ENCODE measurements around the gene DBR1.

The DBR1 gene

DNA sequence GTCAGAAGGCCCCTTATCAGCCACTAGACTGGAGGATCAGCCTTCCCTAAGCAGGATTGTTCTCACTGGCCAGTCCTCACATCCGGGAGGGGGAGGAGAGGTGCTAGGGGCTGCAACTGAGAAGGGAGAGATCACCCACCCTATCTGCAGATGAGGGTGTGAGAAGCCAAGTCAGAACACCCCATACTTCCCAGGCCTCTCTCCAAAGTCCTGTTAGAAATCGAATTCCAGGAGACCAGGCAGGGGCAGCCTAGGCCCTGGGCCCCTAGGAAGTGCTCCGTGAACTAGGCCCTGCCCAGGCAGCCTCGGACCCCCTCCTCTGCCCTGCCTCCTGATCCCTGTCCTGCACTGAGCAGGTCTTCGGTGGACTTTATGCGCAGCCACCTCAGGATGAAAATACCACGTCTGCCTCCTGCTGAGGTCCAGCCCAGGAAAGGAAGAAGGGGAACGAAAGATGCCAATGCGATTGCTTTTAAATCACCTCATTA, 60.2 kb downstream of the DBR1 start:
- no peak overlapping the region for H3K27ac ChIP-seq
- TF ChIP-seq ZFX (IDR thresholded peaks at IDR 0.05; ENCODE audit: borderline replicate concordance), result no peak
- TF ChIP-seq, protein P1, sequence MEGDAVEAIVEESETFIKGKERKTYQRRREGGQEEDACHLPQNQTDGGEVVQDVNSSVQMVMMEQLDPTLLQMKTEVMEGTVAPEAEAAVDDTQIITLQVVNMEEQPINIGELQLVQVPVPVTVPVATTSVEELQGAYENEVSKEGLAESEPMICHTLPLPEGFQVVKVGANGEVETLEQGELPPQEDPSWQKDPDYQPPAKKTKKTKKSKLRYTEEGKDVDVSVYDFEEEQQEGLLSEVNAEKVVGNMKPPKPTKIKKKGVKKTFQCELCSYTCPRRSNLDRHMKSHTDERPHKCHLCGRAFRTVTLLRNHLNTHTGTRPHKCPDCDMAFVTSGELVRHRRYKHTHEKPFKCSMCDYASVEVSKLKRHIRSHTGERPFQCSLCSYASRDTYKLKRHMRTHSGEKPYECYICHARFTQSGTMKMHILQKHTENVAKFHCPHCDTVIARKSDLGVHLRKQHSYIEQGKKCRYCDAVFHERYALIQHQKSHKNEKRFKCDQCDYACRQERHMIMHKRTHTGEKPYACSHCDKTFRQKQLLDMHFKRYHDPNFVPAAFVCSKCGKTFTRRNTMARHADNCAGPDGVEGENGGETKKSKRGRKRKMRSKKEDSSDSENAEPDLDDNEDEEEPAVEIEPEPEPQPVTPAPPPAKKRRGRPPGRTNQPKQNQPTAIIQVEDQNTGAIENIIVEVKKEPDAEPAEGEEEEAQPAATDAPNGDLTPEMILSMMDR (IDR thresholded peaks at IDR 0.05), result no peak

DNA sequence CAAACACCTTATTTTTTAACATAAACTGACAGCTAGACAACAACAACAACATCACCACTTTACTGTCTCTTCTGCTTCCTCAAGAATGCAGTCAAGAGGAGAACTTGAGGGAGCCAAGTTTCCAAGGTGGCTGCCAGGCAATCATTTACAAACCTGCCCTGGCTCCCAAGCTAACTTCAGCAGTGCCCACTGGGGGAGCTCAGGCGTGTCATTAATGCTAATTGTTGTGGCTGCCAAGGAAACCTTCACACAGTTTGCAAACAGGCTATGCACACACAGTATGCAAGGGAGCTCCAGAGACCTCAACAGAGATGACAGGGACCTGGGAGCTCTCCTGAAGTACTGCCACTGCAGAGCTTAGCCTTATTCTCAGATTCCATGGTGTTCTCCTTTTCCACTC, 61.4 kb downstream of the DBR1 start:
- no peak overlapping the region for H3K27ac ChIP-seq
- no peak for TF ChIP-seq ZFX (IDR thresholded peaks at IDR 0.05; ENCODE audit: borderline replicate concordance)
- TF ChIP-seq, protein P1 (IDR thresholded peaks at IDR 0.05), result no peak

DNA sequence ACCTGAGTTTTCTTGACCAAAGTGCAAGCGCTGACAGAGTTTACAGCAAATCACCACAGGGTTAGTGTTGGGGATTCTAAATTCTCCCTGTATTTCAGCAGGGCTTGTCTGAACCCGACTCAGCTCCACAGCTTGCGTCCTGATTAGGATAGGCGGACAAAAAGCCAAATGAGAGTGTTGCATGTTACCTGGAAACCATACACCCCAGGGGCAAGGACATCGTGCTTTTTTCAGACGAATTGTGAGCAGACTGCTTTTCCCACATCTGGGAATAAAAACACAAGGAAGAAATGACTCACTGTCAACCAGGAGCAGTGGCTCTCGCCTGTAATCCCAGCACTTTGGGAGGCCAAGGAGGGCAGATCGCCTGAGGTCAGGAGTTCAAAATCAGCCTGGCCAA, 62.4 kb downstream of the DBR1 start:
- no peak overlapping the region for H3K27ac ChIP-seq
- TF ChIP-seq, protein P1 (IDR thresholded peaks at IDR 0.05), result no peak
- no peak for TF ChIP-seq ZFX (IDR thresholded peaks at IDR 0.05; ENCODE audit: borderline replicate concordance)

Data from 22Rv1 (cell line).